ENCODE data around the gene P3H2.

Gene P3H2

GRCh38 chr3:190122198-190122771 is 1.6 kb upstream of the P3H2 start:
- DNase-seq, result no peak

DNA sequence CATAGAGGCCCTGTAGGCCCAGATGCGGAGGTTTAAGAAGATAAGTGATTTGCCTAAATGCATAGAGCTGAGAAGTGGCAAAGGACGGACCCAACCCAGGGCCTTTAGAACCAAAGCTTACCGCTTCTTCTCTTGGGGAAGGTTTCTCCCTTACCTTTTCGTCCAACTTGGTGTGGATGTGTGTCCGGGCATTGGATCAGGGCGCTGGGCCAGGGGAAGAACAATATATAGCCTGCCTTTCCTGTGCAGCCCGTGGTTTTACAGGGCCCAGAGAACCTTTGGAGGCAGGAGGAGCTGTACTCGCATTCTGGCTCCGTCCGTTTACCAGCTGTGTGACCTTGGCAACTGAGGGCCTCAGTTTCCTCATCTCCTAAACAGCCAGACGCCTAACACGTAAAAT is 686 bp upstream of the P3H2 start:
- no peak for DNase-seq

- no peak for DNase-seq
Observed at GRCh38 chr3:190121061-190121377, 322 bp upstream of the P3H2 start.

DNA sequence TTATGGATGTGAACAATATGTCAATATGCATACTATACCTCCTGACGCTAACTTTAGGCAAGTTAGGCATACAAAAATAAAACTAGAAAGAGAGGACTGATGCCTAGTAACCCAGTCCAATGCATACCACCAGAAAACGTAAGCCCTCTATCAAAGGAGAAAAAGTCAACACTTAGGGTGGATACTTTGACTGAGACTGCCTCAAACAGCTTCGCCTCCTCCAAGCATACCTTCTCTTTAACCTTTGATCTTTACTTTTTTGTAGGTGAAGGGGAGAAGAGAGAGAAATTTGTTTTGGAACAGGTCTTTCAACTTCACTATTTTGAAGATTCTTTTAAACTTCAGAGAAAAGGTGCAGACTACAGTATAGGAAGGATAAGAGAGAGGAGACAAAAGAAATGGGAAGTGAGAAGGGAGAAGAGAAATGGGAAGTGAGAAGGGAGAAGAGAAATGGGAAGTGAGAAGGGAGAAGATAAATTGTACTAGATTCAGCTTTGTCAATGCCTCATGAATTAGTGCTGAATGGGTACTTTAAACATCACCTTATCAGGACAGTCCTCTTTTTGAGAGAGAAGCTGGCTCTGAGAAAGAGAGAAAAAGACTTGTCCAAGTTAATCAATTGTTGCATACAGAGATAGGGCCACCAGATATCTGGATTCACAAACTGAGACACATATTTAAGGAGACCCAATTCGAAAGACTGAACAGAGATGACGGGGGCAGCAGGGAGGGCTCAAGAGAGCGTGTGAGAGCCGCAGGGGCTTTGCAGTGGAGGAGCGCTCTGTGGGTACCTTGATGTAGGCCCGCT is 1.0 kb downstream of the P3H2 start:
- no peak for DNase-seq

GRCh38 chr3:190118438-190118837 is 2.3 kb downstream of the P3H2 start:
- no peak for DNase-seq

DNA sequence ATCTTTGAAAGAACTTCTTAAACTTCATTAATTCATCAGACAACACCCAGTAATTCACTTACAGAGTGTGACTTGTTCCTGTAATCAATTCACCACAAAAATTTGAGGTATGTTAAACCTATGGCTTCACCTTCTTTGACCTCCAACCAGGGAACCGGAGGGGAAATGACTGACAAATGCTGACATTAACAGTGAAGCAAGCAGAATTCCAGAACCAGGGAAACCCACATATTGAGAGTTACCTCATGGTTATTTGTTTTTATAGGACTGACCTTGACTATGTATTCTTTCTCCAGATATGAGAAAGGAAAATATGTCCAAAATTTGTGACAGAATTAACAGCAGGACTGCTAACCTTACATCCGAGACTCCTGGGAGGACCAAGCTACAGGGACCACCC is 2.7 kb downstream of the P3H2 start:
- no peak for DNase-seq

DNA sequence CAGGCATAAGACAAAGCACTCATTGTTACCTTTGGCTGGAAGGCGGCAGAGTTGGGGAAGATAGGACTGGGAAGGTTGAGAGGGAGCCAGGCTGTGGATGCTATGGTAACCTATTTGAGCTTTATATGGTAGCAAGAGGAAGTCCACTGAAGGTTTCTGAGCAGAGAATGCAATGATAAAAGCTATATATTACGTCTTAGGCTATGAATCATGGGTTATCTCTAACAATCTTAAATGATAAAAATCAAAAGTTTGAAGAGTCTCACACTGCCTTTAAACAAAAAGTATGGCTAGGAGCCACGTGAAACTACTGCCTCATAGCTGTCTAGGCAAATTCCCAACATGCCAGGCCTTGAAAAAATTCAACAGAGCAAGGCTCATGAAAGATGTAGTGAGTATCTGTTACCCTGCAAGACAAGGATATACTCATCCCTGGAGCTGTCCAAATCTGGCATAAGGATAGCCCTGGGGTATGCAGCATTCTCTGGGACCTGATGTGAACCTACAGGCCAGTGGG is 4.1 kb downstream of the P3H2 start:
- DNase-seq, result no peak

DNA sequence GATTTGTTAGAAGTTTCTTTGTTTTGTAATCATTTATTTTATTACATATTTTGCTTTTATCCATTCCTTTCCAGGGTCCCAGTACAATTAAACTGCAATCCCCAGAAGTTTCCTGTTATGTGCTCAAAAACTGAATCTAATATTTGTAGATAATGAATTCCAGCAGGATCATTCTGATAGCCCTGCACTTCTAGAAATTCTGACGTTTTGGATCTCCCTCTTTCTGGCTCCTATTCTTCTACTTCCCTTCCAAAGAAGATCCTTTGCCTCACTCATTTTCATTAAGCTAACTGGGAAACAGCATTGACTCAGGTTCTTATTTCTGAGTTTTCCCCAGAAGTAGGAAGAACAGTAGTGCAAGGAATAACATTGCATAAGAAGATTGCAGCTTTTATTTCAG is 9.9 kb downstream of the P3H2 start:
- no peak for DNase-seq

- no peak for DNase-seq
Observed at GRCh38 chr3:190109441-190109840, 11.3 kb downstream of the P3H2 start.

DNA sequence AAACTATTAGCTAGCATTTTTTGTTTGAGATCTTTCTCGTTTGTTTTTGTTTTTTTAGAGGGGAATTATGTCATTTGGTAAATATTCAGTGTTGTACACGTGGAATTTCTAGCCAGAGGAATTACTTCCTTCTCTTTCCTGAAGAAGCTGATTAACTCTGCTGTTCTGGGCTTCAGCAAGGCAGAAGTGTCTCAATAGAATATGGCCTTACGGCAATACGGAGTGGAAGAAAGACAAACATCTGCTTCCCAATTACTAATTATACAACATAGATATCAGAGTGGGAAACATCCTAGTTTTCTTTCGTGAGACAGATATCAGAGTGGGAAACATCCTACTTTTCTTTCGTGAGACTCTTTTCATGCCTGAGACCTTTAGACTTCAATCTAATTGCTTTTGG is 11.9 kb downstream of the P3H2 start:
- no peak for DNase-seq

DNA sequence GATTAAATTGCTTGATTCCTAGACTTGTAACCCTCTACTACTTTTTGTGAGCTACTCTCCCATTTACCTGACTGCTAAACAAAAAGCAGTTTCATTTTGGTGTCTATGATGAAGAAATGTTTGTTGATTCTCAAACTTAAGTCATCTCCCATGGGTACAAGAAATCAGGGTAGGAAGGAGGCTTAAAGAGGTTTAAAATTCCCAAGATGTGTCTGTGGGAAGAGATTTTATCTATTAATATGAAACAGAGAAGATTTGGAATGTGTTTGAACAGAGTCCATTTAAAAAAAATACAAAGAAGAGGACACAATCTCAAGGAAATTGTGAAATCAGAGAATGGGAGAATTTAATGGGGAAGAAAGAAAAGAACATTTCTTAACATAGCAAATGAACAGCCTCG is 14.8 kb downstream of the P3H2 start:
- DNase-seq, result no peak

GRCh38 chr3:190101320-190102011 is 19.2 kb downstream of the P3H2 start:
- no peak for DNase-seq

- DNase-seq, result no peak
Observed at GRCh38 chr3:190099099-190099498, 21.6 kb downstream of the P3H2 start.

GRCh38 chr3:190097617-190098016 is 23.1 kb downstream of the P3H2 start:
- DNase-seq, result no peak

DNA sequence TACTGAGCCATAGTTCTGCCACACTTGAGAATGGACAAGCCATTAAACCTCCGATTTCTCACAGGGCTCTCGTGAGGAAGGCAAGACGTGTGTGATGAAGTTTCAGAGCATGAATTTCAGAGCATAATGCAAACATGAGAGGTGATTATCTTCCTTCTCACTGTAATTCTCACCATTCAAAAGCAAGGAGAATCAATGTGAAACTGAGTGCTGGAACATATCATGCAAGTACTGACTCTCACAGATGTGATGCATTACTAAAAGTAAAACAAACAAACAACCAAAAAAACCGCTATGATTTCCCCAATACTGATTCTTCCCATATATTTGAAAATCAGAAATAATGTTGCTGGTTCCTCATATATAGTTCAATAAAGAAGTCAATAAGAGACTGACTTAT is 23.7 kb downstream of the P3H2 start:
- no peak for DNase-seq

DNA sequence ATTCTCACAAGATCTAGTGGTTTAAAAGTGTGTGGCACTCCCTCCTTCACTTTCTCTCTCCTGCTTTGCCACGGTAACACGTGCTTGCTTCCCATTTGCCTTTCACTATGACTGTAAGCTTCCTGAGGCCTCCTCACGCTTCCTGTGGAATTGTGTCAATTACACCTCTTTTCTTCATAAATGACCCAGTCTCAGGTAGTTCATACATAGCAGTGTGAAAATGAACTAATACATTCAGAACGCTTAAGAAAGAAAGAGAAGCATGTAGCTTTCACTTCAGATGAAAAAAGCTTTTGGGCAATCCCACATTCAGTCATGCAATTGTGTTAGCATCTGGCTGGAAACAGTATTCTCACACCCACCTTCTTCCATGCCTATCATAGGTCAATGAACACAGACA is 24.4 kb downstream of the P3H2 start:
- DNase-seq, result no peak

DNA sequence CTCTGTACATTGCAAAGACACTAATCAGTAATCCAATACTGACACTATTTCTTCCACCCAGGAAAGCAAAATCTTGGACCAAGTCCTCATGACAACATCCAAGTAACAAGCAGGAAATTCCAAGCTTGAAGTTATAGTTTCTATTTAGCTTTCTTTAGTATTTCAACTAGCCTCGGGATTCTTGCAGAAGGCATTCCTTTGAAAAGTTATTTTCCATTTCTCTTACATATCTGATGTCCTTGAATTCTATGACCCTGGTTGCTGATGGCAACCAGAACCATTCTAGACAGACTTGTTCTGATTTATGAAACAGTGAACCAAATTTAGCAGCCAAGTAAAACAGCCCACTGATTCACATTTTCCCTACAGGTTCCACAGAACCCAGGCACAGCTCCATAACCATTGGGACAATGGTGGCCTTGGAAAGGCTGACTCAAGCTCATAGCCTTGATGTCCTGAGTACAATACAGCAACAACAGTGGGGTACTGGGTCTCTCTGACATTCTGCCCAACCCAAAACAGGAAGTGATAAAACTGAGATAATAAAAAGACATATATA is 26.5 kb downstream of the P3H2 start:
- no peak for DNase-seq

DNA sequence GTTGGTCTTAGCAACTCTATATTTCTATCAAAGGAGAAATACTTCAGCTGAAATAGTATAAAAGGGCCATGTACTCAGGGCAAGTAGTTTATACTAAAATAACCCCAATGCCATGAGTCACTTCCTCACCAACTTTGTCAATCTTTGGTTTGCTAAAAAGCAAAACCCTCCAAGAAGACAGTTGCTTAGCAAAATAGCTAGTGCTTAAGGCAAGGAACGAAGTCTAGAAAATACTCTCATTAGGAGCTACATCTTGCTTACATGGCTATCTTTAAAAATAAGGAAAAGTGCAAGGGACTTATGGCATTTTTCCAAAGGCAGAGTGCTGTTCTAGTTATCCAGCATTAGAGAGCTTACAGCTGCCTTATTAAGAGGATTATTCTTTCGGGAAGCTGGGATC is 28.4 kb downstream of the P3H2 start:
- DNase-seq, result no peak

- DNase-seq, result no peak
Observed at GRCh38 chr3:190089711-190090110, 31.0 kb downstream of the P3H2 start.

- no peak for DNase-seq
Observed at GRCh38 chr3:190088890-190089289, 31.8 kb downstream of the P3H2 start.

DNA sequence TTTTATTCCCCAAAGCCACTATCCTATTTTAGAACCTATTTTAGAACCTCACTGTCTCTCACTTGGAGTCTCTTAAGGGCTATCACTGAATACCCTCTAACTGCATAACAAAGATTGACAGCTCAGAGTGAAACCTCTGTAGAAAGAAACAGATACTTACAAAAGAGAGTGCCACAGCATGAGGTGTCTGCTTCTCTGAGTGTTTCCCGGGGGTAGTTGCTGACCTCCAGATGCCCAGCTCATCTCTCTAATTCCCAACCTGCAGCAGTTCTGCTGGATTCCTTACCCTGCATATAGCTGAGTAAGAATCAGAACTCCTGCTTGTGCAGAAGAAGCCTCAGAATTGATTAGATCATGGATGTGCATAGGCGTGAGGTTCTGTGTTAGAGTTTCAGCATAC is 34.5 kb downstream of the P3H2 start:
- DNase-seq, result no peak

- no peak for DNase-seq
Observed at GRCh38 chr3:190084983-190085382, 35.7 kb downstream of the P3H2 start.

GRCh38 chr3:190083635-190084034 is 37.1 kb downstream of the P3H2 start:
- no peak for DNase-seq

- no peak for DNase-seq
Observed at GRCh38 chr3:190081389-190081788, 39.3 kb downstream of the P3H2 start.
